Naive thymus-derived CD4-positive, alpha-beta T cell (primary cell): ENCODE results near the gene C6orf89. TPM values are rescaled to one million over a fixed set of nuclear protein-coding genes. Genes with fewer than 3 reads are reported as not detected.

Source experiments
- ATAC-seq: fragments of 150-1000 bp; cut with Tn5 transposase; 2 replicates; pipeline ENCODE4 v1.10.0; 2021; ENCODE audit warnings: mild to moderate bottlenecking, moderate library complexity
- CTCF ChIA-PET: fragments of 350-600 bp; sonication (Branson Sonifier 250); formaldehyde crosslinking; loops from one replicate; lab custom pipeline; 2021; ENCODE audit warnings: antibody characterized with exemption; lab: Charles Lee
- POLR2A ChIA-PET: fragments of 350-600 bp; sonication (Branson Sonifier 250); formaldehyde crosslinking; loops from one replicate; lab custom pipeline; 2021; ENCODE audit warnings: antibody characterized with exemption, inconsistent platforms; lab: Charles Lee
- DNase-seq, 9 donors: peaks; one replicate each; pipeline versions ENCODE4 v3.0.0 to v3.0.0-alpha.2; 2020 to 2022; ENCODE audit warnings: mixed read lengths in 1 of 9
- H3K27ac ChIP-seq: one replicate; pipeline ENCODE4 v1.7.0; 2013; ENCODE audit warnings: mild to moderate bottlenecking, low read depth, low read length, moderate library complexity
- H3K27me3 ChIP-seq, 2 donors: one replicate each; pipeline ENCODE4 v1.7.0; 2013; ENCODE audit warnings: low read length in 2 of 2, mild to moderate bottlenecking in 2 of 2, moderate library complexity in 2 of 2; ENCODE audit not compliant: control insufficient read depth in 2 of 2, insufficient read depth in 2 of 2
- H3K36me3 ChIP-seq, 3 experiments: 1 replicate in 2 of 3; 2 replicates in 1 of 3; pipeline ENCODE4 v1.7.0; 2013; ENCODE audit warnings: low read length in 3 of 3, mild to moderate bottlenecking in 3 of 3, moderate library complexity in 1 of 3; ENCODE audit not compliant: insufficient read depth in 3 of 3, control insufficient read depth in 2 of 3
- H3K4me1 ChIP-seq, 2 donors: one replicate each; pipeline ENCODE4 v1.7.0; 2013; ENCODE audit warnings: low read length in 2 of 2, mild to moderate bottlenecking in 2 of 2, moderate library complexity in 1 of 2; ENCODE audit not compliant: control insufficient read depth in 2 of 2, insufficient read depth in 2 of 2
- H3K4me3 ChIP-seq: 2 replicates; pipeline ENCODE4 v1.7.0; 2013; ENCODE audit warnings: mild to moderate bottlenecking, low read length
- H3K9me3 ChIP-seq, 3 experiments: 1 replicate in 2 of 3; 2 replicates in 1 of 3; pipeline ENCODE4 v1.7.0; 2013; ENCODE audit warnings: low read length in 3 of 3; ENCODE audit not compliant: control insufficient read depth in 2 of 3
- H3K27ac Mint-ChIP-seq, 9 donors: one replicate each; pipeline ENCODE4 v1.8.0; 2020 to 2022; ENCODE audit warnings: mixed read lengths in 9 of 9, mild to moderate bottlenecking in 8 of 9, moderate library complexity in 5 of 9, inconsistent platforms in 2 of 9
- H3K27me3 Mint-ChIP-seq, 5 donors: one replicate each; pipeline ENCODE4 v1.8.0; 2021 to 2022; ENCODE audit warnings: mixed read lengths in 5 of 5, mild to moderate bottlenecking in 1 of 5
- H3K36me3 Mint-ChIP-seq, 5 donors: one replicate each; pipeline ENCODE4 v1.8.0; 2020 to 2022; ENCODE audit warnings: mixed read lengths in 5 of 5, mild to moderate bottlenecking in 3 of 5, inconsistent platforms in 1 of 5
- H3K4me1 Mint-ChIP-seq, 7 donors: one replicate each; pipeline ENCODE4 v1.8.0; 2020 to 2022; ENCODE audit warnings: mixed read lengths in 7 of 7, mild to moderate bottlenecking in 3 of 7, inconsistent platforms in 1 of 7
- H3K4me3 Mint-ChIP-seq, 10 donors: one replicate each; pipeline ENCODE4 v1.8.0; 2020 to 2022; ENCODE audit warnings: mild to moderate bottlenecking in 10 of 10, mixed read lengths in 10 of 10, moderate library complexity in 6 of 10, inconsistent platforms in 2 of 10
- H3K9me3 Mint-ChIP-seq, 11 donors: one replicate each; pipeline ENCODE4 v1.8.0; 2020 to 2022; ENCODE audit warnings: mixed read lengths in 11 of 11, mild to moderate bottlenecking in 4 of 11, inconsistent platforms in 1 of 11, moderate library complexity in 1 of 11
- intact Hi-C, 2 donors: fragments of 100-400 bp; cut with micrococcal nuclease; formaldehyde crosslinking; loops; one replicate each; pipeline ENCODE4 v1.15.1; 2023
- polyA plus RNA-seq, 2 donors: library from polyadenylated mRNA; unstranded; fragments of 300-500 nt; fragmentation: Illumina TruSeq; gene quantifications; one replicate each; pipeline ENCODE4 v1.2.3, GENCODE V29; 2021
- total RNA-seq, 6 experiments: library from RNA in 5 of 6; stranded (reverse) in 5 of 6; gene quantifications; 1 replicate in 5 of 6; 2 replicates in 1 of 6; pipeline ENCODE4 v1.2.3 and lab custom pipeline; 2021 to 2026

Gene C6orf89
- total and polyA plus RNA-seq, 7 experiments from 2014 or later, result 34.6 to 48.2 (median 40.4) TPM

- no peak overlapping the region for H3K27ac ChIP-seq
- Mint-ChIP-seq H3K9me3 (peaks cover 0 to 23% (median 11%) of the 10 kb centered on the region in 11 donors), H3K36me3 (peaks cover 14 to 57% (median 37%) of the 10 kb centered on the region in 5 donors), H3K27me3 (peaks cover 0 to 5% (median 5%) of the 10 kb centered on the region in 5 donors), H3K27ac (no peak overlapping the region), H3K4me1 (peaks cover 0 to 13% (median 7%) of the 10 kb centered on the region in 7 donors), H3K4me3 (no peak overlapping the region)
- ATAC-seq (no peak), DNase-seq (no peak)
- POLR2A ChIA-PET, result no interaction called here
- no peak overlapping the region for H3K4me3 ChIP-seq
- H3K36me3 ChIP-seq, result peaks cover 0 to 42% (median 0%) of the 10 kb centered on the region in 3 experiments
- peaks cover 0 to 13% (median 0%) of the 10 kb centered on the region in 3 experiments for H3K9me3 ChIP-seq
- CTCF ChIA-PET, result interaction anchor here (0.5 to 4.3 kb wide), 8 partner anchors 24 to 339 kb away, joined by 3 to 16 read pairs (median 4); no protein-coding TSS in a partner anchor
- no peaks in the 10 kb centered on the region for H3K4me1 ChIP-seq
- H3K27me3 ChIP-seq, result no peaks in the 10 kb centered on the region
- intact Hi-C loops, result loop anchor here (1.0 to 5.0 kb wide), 3 partner anchors 69 to 229 kb away; no protein-coding TSS in a partner anchor
These were observed 34.1 kb upstream of the C6orf89 start for GRCh38 chr6:36851626-36852025.

- Mint-ChIP-seq H3K4me3 (no peak overlapping the region), H3K4me1 (peaks cover 0 to 13% (median 7%) of the 10 kb centered on the region in 7 donors), H3K9me3 (peaks cover 0 to 23% (median 11%) of the 10 kb centered on the region in 11 donors), H3K27me3 (peaks cover 0 to 5% (median 5%) of the 10 kb centered on the region in 5 donors), H3K27ac (peak overlapping the region in 2 of 9 donors; percentile 40 to 45), H3K36me3 (peaks cover 14 to 60% (median 40%) of the 10 kb centered on the region in 5 donors)
- peak; percentile 54 for ATAC-seq
- intact Hi-C loops, result loop anchor here in 1 of 2 donors (5.0 kb wide), 1 partner anchor 70 kb away; no protein-coding TSS in a partner anchor
- Histone ChIP-seq H3K27ac (no peak overlapping the region), H3K36me3 (peaks cover 0 to 48% (median 0%) of the 10 kb centered on the region in 3 experiments), H3K27me3 (no peaks in the 10 kb centered on the region), H3K9me3 (peaks cover 0 to 13% (median 0%) of the 10 kb centered on the region in 3 experiments), H3K4me3 (no peak overlapping the region), H3K4me1 (no peaks in the 10 kb centered on the region)
- CTCF ChIA-PET, result interaction anchor here (0.8 to 2.5 kb wide), 6 partner anchors 13 to 87 kb away, joined by 3 to 8 read pairs (median 4); no protein-coding TSS in a partner anchor
- DNase-seq, result no peak
- POLR2A ChIA-PET, result interaction anchor here (0.6 kb wide), 1 partner anchor 329 kb away, joined by 3 read pairs; no protein-coding TSS in a partner anchor
These were observed 33.1 kb upstream of the C6orf89 start for GRCh38 chr6:36852481-36853147.

DNA sequence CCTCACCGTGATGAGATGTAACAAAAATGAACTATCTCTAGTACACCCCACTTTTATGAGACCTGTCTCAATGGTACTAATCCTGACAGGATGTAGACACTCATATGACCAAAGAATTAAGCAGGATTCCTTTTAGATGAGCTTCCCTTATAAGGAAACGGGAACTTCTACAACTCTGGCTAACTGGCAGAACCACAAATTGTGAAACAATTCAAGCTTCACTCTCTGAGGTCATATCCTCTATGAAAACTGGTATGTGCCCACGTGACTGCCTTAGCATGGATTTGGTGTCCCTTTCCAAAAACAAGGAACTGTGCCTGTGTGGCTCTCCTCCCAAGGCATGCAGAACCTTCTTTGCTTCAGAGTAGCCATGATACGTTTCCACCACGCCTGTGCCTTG lies 32.4 kb upstream of the C6orf89 start:
- H3K4me3 ChIP-seq, result no peak overlapping the region
- intact Hi-C loops, result loop anchor here in 1 of 2 donors (5.0 kb wide), 1 partner anchor 71 kb away; no protein-coding TSS in a partner anchor
- H3K9me3 Mint-ChIP-seq, result peaks cover 0 to 23% (median 11%) of the 10 kb centered on the region in 11 donors
- peaks cover 14 to 60% (median 40%) of the 10 kb centered on the region in 5 donors for H3K36me3 Mint-ChIP-seq
- CTCF ChIA-PET, result interaction anchor here (0.8 to 2.5 kb wide), 3 partner anchors 20 to 87 kb away, joined by 4 to 8 read pairs (median 7); no protein-coding TSS in a partner anchor
- H3K4me1 Mint-ChIP-seq, result peaks cover 0 to 10% (median 7%) of the 10 kb centered on the region in 7 donors
- DNase-seq (no peak), ATAC-seq (peak; percentile 74)
- H3K27ac ChIP-seq, result no peak overlapping the region
- POLR2A ChIA-PET, result interaction anchor here (0.6 kb wide), 1 partner anchor 328 kb away, joined by 3 read pairs; no protein-coding TSS in a partner anchor
- no peaks in the 10 kb centered on the region for H3K27me3 ChIP-seq
- peak overlapping the region in 1 of 9 donors; percentile 40 for H3K27ac Mint-ChIP-seq
- peaks cover 0 to 49% (median 0%) of the 10 kb centered on the region in 3 experiments for H3K36me3 ChIP-seq
- H3K9me3 ChIP-seq, result peaks cover 0 to 13% (median 0%) of the 10 kb centered on the region in 3 experiments
- H3K4me3 Mint-ChIP-seq, result no peak overlapping the region
- H3K4me1 ChIP-seq, result no peaks in the 10 kb centered on the region
- H3K27me3 Mint-ChIP-seq, result peaks cover 0 to 5% (median 5%) of the 10 kb centered on the region in 5 donors

GRCh38 chr6:36855750-36856149 lies 30.0 kb upstream of the C6orf89 start:
- H3K36me3 Mint-ChIP-seq, result peaks cover 10 to 60% (median 34%) of the 10 kb centered on the region in 5 donors
- DNase-seq, result no peak
- H3K4me1 Mint-ChIP-seq, result peaks cover 0 to 11% (median 0%) of the 10 kb centered on the region in 7 donors
- H3K36me3 ChIP-seq, result peaks cover 0 to 56% (median 0%) of the 10 kb centered on the region in 3 experiments
- H3K9me3 ChIP-seq, result peaks cover 0 to 4% (median 0%) of the 10 kb centered on the region in 3 experiments
- no peaks in the 10 kb centered on the region for H3K27me3 ChIP-seq
- no peak overlapping the region for H3K27ac Mint-ChIP-seq
- no peak overlapping the region for H3K4me3 ChIP-seq
- no peak overlapping the region for H3K4me3 Mint-ChIP-seq
- intact Hi-C loops, result no loop called here
- ChIA-PET CTCF (no interaction called here), POLR2A (no interaction called here)
- H3K9me3 Mint-ChIP-seq, result peaks cover 0 to 8% (median 4%) of the 10 kb centered on the region in 11 donors
- H3K27me3 Mint-ChIP-seq, result no peaks in the 10 kb centered on the region
- ATAC-seq, result no peak
- H3K27ac ChIP-seq, result no peak overlapping the region
- no peaks in the 10 kb centered on the region for H3K4me1 ChIP-seq

GRCh38 chr6:36856277-36856676 lies 29.5 kb upstream of the C6orf89 start:
- H3K36me3 ChIP-seq, result peaks cover 0 to 56% (median 0%) of the 10 kb centered on the region in 3 experiments
- H3K4me3 ChIP-seq, result no peak overlapping the region
- Mint-ChIP-seq H3K36me3 (peaks cover 10 to 61% (median 30%) of the 10 kb centered on the region in 5 donors), H3K4me3 (no peak overlapping the region), H3K4me1 (peaks cover 0 to 13% (median 0%) of the 10 kb centered on the region in 7 donors), H3K9me3 (peaks cover 0 to 3% (median 0%) of the 10 kb centered on the region in 11 donors), H3K27me3 (no peaks in the 10 kb centered on the region), H3K27ac (peak overlapping the region in 1 of 9 donors; percentile 36)
- CTCF ChIA-PET, result no interaction called here
- no peak for ATAC-seq
- DNase-seq, result no peak
- intact Hi-C loops, result no loop called here
- no peak overlapping the region for H3K27ac ChIP-seq
- H3K9me3 ChIP-seq, result no peaks in the 10 kb centered on the region
- POLR2A ChIA-PET, result no interaction called here
- H3K4me1 ChIP-seq, result no peaks in the 10 kb centered on the region
- H3K27me3 ChIP-seq, result no peaks in the 10 kb centered on the region

DNA sequence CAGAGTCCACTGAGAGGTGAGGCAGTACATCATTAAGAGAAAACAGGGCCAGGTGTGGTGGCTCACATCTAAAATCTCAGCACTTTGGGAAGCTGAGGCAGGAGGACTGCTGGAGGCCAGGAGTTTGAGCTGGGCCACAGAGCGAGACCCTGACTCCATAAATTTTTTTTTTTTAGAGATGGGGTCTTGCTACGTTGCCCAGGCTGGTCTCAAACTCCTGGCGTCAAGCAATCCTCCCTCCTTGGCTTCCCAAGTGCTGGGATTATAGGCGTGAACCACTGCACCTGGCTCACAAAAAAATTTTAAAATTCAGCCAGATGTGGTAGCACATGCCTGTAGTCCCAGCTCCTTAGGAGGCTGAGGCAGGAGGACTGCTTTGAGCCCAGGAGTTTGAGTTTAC lies 28.4 kb upstream of the C6orf89 start:
- intact Hi-C loops, result no loop called here
- Mint-ChIP-seq H3K36me3 (peaks cover 10 to 56% (median 28%) of the 10 kb centered on the region in 5 donors), H3K4me1 (peaks cover 0 to 16% (median 0%) of the 10 kb centered on the region in 7 donors), H3K9me3 (no peaks in the 10 kb centered on the region), H3K27ac (no peak overlapping the region), H3K27me3 (no peaks in the 10 kb centered on the region), H3K4me3 (no peak overlapping the region)
- Histone ChIP-seq H3K4me3 (no peak overlapping the region), H3K27me3 (no peaks in the 10 kb centered on the region), H3K36me3 (peaks cover 0 to 59% (median 0%) of the 10 kb centered on the region in 3 experiments), H3K4me1 (no peaks in the 10 kb centered on the region), H3K9me3 (no peaks in the 10 kb centered on the region), H3K27ac (no peak overlapping the region)
- ChIA-PET POLR2A (interaction anchor here (0.6 kb wide), 1 partner anchor 699 kb away, joined by 3 read pairs; no protein-coding TSS in a partner anchor), CTCF (interaction anchor here (0.6 kb wide), 1 partner anchor 743 kb away, joined by 3 read pairs; no protein-coding TSS in a partner anchor)
- DNase-seq, result no peak
- ATAC-seq, result no peak
